Measurements from ENCODE around the gene NR6A1. TPM values are rescaled to one million over a fixed set of nuclear protein-coding genes. Genes with fewer than 3 reads are reported as not detected.

The NR6A1 gene
- total RNA-seq, 1 donor from 2014 or later = 6.0 TPM

DNA sequence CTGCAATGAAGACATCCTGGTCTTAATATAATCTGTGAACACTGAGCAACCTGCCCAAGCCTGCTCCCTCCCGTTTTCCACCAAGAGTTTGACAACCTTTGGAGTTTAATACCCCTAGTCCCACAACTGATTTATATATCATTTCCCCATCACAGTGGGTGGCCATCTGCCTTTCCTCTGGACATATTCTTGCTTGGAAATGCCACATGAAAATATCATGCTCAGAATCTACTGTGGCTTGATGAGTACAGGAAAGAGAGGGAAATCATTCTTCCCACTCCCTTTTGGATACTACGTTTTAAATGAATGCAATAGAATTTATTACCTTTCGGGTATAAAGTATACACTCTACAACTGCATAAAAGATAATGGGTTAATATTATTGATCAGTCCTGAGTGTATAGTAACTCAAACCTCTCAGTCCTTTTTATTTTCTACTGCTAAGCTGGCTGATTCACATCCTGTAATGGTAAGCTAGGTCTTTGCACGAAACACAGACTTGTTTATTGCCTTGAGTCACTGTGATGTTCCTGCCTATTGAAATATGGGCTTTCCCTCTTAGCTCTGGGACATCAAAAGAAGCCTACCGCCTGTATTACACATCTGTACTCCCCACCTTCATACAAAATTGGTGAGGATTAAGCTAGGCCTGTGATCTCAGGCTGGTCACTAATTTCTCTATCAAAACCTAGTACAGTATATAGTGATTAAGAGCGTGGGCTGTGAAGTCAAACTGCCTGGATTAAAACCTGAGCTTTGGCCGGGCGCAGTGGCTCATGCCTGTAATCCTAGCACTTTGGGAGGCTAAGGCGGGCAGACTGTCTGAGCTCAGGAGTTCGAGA lies 196.4 kb downstream of the NR6A1 start:
- DNase-seq (ENCODE audit: low read depth) = peak; percentile 86

GRCh38 chr9:124570942-124571666 lies 200.0 kb downstream of the NR6A1 start:
- DNase-seq (ENCODE audit: low read depth) = no peak

DNA sequence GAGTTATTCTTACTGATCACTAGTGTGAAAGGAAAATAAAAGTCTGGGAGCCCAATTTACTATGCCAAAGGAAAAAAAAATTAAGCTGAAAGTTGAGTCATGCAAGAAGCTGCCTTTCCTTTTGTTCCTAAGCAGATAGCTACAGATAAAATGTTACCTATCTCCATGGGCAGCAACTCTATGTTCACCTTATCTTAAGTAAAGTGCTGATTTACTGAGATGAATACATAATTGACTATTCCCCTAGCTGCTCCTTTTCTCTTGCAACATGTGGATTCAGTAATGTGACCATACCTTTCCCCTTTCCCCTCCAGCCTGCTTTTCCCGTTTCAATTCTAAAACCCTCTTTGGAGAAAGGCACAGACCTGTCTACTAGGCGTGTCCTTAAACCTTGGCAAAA lies 201.2 kb downstream of the NR6A1 start:
- no peak for DNase-seq (ENCODE audit: low read depth)

- DNase-seq (ENCODE audit: low read depth) = no peak
These were observed 203.7 kb downstream of the NR6A1 start for GRCh38 chr9:124567362-124567761.

- DNase-seq (ENCODE audit: low read depth) = peak; percentile 31
These were observed 208.8 kb downstream of the NR6A1 start for GRCh38 chr9:124562328-124562727.

DNA sequence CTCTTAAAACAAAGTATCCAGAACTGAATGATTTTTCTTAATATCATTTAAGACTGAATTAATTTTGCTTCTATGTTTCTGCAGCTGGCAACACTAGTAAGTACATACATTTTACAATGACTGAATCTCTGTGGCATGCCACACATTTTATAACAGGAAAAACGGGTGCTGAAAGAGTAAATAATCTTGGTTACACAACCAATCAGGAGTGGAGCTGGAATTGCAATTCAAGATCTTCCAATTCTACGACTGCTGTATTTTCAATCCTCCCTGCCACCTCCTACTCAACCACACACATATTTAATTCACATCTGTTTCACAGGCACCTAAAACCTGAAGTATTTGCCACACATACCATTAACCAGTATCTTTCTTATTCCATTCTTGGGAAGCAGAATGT lies 211.2 kb downstream of the NR6A1 start:
- no peak for DNase-seq (ENCODE audit: low read depth)

GRCh38 chr9:124558777-124559470 lies 212.2 kb downstream of the NR6A1 start:
- DNase-seq (ENCODE audit: low read depth) = no peak

DNA sequence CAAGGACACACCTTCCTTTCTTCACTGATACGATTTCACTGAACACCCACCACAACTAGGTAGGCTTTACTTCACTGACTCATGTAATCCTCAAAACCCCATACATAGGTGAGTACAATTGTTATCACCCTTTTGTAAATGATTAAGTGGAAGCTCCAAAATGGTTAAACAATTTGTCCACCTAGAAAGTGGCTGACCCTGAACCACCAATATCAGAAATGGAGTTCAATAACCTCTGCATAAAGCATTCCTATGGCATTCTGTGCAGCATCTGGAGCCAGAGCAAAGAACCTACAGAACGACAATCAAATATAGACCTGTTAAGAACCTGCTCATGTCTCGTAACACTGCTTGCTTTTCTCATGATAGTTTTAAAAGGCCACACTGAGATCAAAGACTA lies 213.2 kb downstream of the NR6A1 start:
- DNase-seq (ENCODE audit: low read depth) = no peak

- no peak for DNase-seq (ENCODE audit: low read depth)
These were observed 216.1 kb downstream of the NR6A1 start for GRCh38 chr9:124555043-124555442.

GRCh38 chr9:124553738-124554137 lies 217.4 kb downstream of the NR6A1 start:
- DNase-seq (ENCODE audit: low read depth) = peak; percentile 64

GRCh38 chr9:124552273-124552605 lies 218.9 kb downstream of the NR6A1 start:
- DNase-seq (ENCODE audit: low read depth) = no peak

DNA sequence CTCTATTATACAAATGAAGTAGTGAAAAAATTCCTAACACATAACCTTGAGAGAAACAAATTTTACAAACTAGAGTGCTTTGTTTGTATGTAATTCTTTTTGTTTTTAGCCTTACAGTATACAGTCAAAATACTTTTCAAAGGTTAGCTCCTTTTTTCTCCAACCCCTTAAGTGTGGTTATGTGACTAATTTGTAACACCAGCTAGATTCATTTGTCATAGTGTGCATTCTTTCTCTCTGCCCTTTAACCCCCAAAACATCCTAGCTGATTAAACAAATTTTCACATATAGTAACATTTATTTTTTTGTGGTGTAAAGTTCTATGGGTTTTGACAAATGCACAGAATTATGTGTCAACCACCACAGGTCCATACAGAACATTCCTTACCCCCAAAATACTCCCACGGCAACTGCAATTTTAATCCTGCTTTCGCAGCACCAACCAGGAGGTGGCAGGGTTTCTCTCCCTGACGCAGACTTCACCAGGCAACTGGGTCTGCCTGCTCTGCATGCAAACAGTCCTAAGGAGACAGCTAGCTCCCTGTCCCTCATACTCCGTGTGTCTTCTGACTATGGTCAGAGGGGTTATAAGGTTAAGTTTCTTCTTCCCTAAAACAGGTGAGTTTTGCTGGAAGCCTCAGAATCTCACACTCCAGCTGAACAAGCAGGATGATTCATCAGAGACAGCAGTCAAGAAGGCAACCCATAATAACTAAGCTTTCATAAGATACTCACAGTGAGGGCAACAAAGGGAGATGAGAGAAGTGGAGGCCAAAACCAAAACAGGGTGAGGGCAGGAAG lies 219.4 kb downstream of the NR6A1 start:
- DNase-seq (ENCODE audit: low read depth) = peak; percentile 70

GRCh38 chr9:124550072-124550471 lies 221.0 kb downstream of the NR6A1 start:
- DNase-seq (ENCODE audit: low read depth) = no peak

- no peak for DNase-seq (ENCODE audit: low read depth)
These were observed 222.1 kb downstream of the NR6A1 start for GRCh38 chr9:124549016-124549415.

DNA sequence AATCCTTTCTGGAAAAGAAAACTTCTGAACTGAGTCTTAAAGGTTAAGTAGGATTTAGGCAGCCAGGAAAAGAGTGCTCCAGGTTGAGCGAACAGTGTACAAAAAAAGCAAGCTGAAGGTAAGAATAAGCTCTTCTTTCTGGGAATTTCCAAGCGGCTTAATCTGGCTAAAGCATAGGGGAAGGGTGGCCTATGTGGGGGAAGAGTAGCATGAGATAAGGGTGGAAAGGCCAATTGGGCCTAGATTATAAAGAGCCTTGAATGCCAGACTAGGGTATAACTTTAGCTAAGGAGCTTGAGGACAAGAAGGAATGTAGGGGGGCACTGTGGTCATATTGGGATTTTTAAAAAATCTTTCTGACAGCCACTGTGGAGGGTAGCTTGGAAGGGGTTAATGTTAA lies 226.6 kb downstream of the NR6A1 start:
- DNase-seq (ENCODE audit: low read depth) = no peak

GRCh38 chr9:124541824-124542223 lies 229.3 kb downstream of the NR6A1 start:
- no peak for DNase-seq (ENCODE audit: low read depth)

- no peak for DNase-seq (ENCODE audit: low read depth)
These were observed 233.2 kb downstream of the NR6A1 start for GRCh38 chr9:124537926-124538325.

DNA sequence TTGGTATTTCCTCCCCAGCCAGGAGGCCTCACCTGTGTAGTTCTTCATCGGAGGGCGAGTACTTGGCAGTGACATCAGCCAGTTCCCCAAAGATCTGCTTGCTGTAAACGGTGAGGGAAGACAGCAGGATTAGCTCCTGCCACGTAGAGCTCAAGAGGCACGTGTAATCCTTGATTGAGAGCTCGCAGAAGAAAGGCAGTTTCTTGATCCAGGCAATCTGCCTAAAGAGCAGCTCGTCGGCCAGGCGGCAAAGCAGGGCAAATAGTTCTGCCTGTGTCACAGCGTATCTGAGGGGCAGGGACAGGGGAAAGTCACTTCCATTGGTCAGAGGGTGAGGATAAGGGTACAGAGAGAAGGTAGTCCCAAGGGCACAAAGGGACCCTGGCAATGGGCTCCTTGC lies 235.3 kb downstream of the NR6A1 start:
- DNase-seq (ENCODE audit: low read depth) = no peak

- no peak for DNase-seq (ENCODE audit: low read depth)
These were observed 238.2 kb downstream of the NR6A1 start for GRCh38 chr9:124532897-124533296.

DNA sequence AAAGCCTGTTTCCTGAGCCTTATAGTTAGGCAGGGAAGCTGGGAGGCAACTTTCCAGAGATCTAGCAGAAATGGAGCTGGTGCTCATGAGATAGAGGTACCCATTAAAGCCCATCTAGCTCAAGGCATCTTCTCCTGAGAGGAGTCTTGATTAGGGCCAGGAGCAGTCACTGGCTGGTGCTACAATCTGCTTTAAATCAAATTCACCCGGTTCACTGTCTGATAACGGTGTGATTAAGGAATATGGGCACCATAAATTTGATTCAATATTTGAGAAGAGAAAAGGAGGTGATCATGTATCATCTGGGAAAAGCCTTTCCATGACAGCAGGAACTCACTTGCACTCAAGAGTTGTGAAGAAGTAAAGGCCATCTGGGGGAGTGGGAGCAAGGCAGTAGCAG lies 240.0 kb downstream of the NR6A1 start:
- no peak for DNase-seq (ENCODE audit: low read depth)

DNA sequence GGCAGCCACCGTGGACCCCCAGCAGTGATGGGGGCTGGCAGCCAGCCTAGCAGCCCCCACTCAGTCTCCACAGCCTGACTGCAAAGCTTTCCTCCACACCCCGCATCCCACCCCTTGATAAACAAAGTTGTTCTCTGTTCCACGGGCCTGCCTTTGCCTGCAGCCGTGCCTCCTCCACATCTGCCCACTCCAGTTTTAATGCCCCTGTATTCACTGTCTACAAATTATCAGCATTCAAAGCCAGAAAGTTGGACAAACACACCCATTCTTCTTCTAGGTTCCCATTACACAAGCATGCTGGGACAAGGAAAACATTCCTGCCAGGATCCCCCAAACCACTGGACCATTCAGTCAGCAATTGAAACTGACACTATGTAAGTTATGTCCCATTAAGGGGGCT lies 240.9 kb downstream of the NR6A1 start:
- DNase-seq (ENCODE audit: low read depth) = no peak

DNA sequence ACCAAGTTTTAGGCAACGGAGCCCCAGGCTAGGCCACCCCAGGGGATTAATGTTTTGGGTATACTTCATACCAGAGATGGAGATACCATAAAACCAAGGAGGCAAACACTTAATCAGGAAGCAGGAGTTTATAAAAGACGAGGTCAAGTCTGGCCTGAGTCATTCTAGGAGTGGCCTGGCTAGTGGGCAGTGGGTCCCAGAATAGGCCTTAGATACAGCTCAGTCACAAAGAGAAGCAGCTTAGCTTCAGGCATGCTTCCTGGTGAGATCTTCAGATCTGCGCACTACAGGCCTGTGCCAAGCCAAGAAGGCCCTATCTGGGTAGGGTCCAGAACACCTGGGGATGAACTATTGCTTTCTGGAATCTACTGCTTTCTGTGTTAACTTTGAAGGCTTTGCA lies 243.3 kb downstream of the NR6A1 start:
- peak; percentile 51 for DNase-seq (ENCODE audit: low read depth)
